Naive thymus-derived CD4-positive, alpha-beta T cell (primary cell): ENCODE data around the gene SSTR4. TPM values are rescaled to one million over a fixed set of nuclear protein-coding genes. Genes with fewer than 3 reads are reported as not detected.

Experiments used
- ATAC-seq: fragments of 150-1000 bp; cut with Tn5 transposase; 2 replicates; pipeline ENCODE4 v1.10.0; 2021; ENCODE audit warnings: mild to moderate bottlenecking, moderate library complexity
- CTCF ChIA-PET: fragments of 350-600 bp; sonication (Branson Sonifier 250); formaldehyde crosslinking; loops from one replicate; lab custom pipeline; 2021; ENCODE audit warnings: antibody characterized with exemption; lab: Charles Lee
- POLR2A ChIA-PET: fragments of 350-600 bp; sonication (Branson Sonifier 250); formaldehyde crosslinking; loops from one replicate; lab custom pipeline; 2021; ENCODE audit warnings: antibody characterized with exemption, inconsistent platforms; lab: Charles Lee
- DNase-seq, 9 donors: peaks; one replicate each; pipeline versions ENCODE4 v3.0.0 to v3.0.0-alpha.2; 2020 to 2022; ENCODE audit warnings: mixed read lengths in 1 of 9
- H3K27ac ChIP-seq: one replicate; pipeline ENCODE4 v1.7.0; 2013; ENCODE audit warnings: mild to moderate bottlenecking, low read depth, low read length, moderate library complexity
- H3K27me3 ChIP-seq, 2 donors: one replicate each; pipeline ENCODE4 v1.7.0; 2013; ENCODE audit warnings: low read length in 2 of 2, mild to moderate bottlenecking in 2 of 2, moderate library complexity in 2 of 2; ENCODE audit not compliant: control insufficient read depth in 2 of 2, insufficient read depth in 2 of 2
- H3K36me3 ChIP-seq, 3 experiments: 1 replicate in 2 of 3; 2 replicates in 1 of 3; pipeline ENCODE4 v1.7.0; 2013; ENCODE audit warnings: low read length in 3 of 3, mild to moderate bottlenecking in 3 of 3, moderate library complexity in 1 of 3; ENCODE audit not compliant: insufficient read depth in 3 of 3, control insufficient read depth in 2 of 3
- H3K4me1 ChIP-seq, 2 donors: one replicate each; pipeline ENCODE4 v1.7.0; 2013; ENCODE audit warnings: low read length in 2 of 2, mild to moderate bottlenecking in 2 of 2, moderate library complexity in 1 of 2; ENCODE audit not compliant: control insufficient read depth in 2 of 2, insufficient read depth in 2 of 2
- H3K4me3 ChIP-seq: 2 replicates; pipeline ENCODE4 v1.7.0; 2013; ENCODE audit warnings: mild to moderate bottlenecking, low read length
- H3K9me3 ChIP-seq, 3 experiments: 1 replicate in 2 of 3; 2 replicates in 1 of 3; pipeline ENCODE4 v1.7.0; 2013; ENCODE audit warnings: low read length in 3 of 3; ENCODE audit not compliant: control insufficient read depth in 2 of 3
- H3K27ac Mint-ChIP-seq, 9 donors: one replicate each; pipeline ENCODE4 v1.8.0; 2020 to 2022; ENCODE audit warnings: mixed read lengths in 9 of 9, mild to moderate bottlenecking in 8 of 9, moderate library complexity in 5 of 9, inconsistent platforms in 2 of 9
- H3K27me3 Mint-ChIP-seq, 5 donors: one replicate each; pipeline ENCODE4 v1.8.0; 2021 to 2022; ENCODE audit warnings: mixed read lengths in 5 of 5, mild to moderate bottlenecking in 1 of 5
- H3K36me3 Mint-ChIP-seq, 5 donors: one replicate each; pipeline ENCODE4 v1.8.0; 2020 to 2022; ENCODE audit warnings: mixed read lengths in 5 of 5, mild to moderate bottlenecking in 3 of 5, inconsistent platforms in 1 of 5
- H3K4me1 Mint-ChIP-seq, 7 donors: one replicate each; pipeline ENCODE4 v1.8.0; 2020 to 2022; ENCODE audit warnings: mixed read lengths in 7 of 7, mild to moderate bottlenecking in 3 of 7, inconsistent platforms in 1 of 7
- H3K4me3 Mint-ChIP-seq, 10 donors: one replicate each; pipeline ENCODE4 v1.8.0; 2020 to 2022; ENCODE audit warnings: mild to moderate bottlenecking in 10 of 10, mixed read lengths in 10 of 10, moderate library complexity in 6 of 10, inconsistent platforms in 2 of 10
- H3K9me3 Mint-ChIP-seq, 11 donors: one replicate each; pipeline ENCODE4 v1.8.0; 2020 to 2022; ENCODE audit warnings: mixed read lengths in 11 of 11, mild to moderate bottlenecking in 4 of 11, inconsistent platforms in 1 of 11, moderate library complexity in 1 of 11
- intact Hi-C, 2 donors: fragments of 100-400 bp; cut with micrococcal nuclease; formaldehyde crosslinking; loops; one replicate each; pipeline ENCODE4 v1.15.1; 2023
- polyA plus RNA-seq, 2 donors: library from polyadenylated mRNA; unstranded; fragments of 300-500 nt; fragmentation: Illumina TruSeq; gene quantifications; one replicate each; pipeline ENCODE4 v1.2.3, GENCODE V29; 2021
- total RNA-seq, 6 experiments: library from RNA in 5 of 6; stranded (reverse) in 5 of 6; gene quantifications; 1 replicate in 5 of 6; 2 replicates in 1 of 6; pipeline ENCODE4 v1.2.3 and lab custom pipeline; 2021 to 2026

SSTR4 gene
- total and polyA plus RNA-seq, 7 experiments from 2014 or later, result not detected

DNA sequence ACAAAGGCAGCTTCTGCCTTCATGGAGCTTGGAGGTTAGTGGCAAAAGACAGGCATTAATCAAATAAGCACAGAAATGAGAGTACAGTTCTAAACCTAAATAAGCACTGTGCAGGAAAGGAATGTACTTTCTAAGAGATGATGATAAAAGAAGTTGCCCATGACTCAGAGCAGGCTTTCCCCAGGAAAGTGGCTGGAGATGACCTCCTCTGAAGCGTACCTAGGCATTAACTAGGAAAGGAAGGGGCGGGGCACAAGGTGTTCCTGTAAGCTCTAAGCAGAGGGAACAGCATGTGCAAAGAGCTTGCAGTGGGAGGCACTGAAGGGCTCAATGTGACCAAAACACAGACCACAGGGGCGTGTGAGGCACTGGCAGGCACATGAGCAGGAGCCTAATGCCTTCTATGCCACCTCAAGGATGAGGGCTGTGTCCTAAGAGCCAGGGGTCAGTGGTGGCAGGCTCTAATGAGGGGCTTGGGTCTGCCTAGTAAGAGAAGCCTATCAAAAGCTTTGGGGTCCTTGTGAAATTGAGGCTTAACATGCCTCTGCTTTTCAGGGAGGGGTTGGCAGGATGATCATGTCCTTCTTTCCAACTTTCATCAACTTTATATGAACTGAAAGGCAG is 4.9 kb downstream of the SSTR4 start:
- H3K27me3 ChIP-seq, result peaks cover 0 to 3% of the 10 kb centered on the region in 2 donors
- no peak overlapping the region for H3K4me3 Mint-ChIP-seq
- no peaks in the 10 kb centered on the region for H3K9me3 Mint-ChIP-seq
- H3K27ac Mint-ChIP-seq, result no peak overlapping the region
- H3K4me3 ChIP-seq, result no peak overlapping the region
- H3K4me1 ChIP-seq, result no peaks in the 10 kb centered on the region
- H3K36me3 ChIP-seq, result no peaks in the 10 kb centered on the region
- ATAC-seq, result no peak
- CTCF ChIA-PET, result no interaction called here
- H3K27ac ChIP-seq, result no peak overlapping the region
- DNase-seq, result no peak
- H3K27me3 Mint-ChIP-seq, result peaks cover 29 to 56% (median 32%) of the 10 kb centered on the region in 5 donors
- no peaks in the 10 kb centered on the region for H3K36me3 Mint-ChIP-seq
- H3K4me1 Mint-ChIP-seq, result peaks cover 0 to 3% (median 0%) of the 10 kb centered on the region in 7 donors
- POLR2A ChIA-PET, result no interaction called here
- intact Hi-C loops, result no loop called here
- no peaks in the 10 kb centered on the region for H3K9me3 ChIP-seq

DNA sequence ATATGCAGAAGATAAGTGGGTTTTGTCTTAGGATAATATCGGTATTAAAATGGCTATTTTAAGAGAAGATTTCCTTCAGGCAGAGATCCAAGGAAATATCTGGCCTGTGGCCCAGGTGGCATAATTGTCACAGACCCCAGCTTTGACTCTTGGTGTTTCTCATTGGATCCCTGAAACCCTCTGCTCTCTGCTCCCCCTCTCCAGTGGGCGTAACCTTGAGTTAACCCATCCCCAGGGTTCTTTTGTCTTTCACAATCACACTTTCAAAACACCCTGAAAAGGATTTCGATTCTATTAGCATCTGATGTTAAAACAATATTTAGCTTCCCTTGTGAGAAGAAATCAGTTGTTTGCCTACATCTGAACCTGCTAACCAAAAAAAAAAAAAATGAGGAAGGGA is 7.2 kb downstream of the SSTR4 start:
- ChIA-PET POLR2A (no interaction called here), CTCF (no interaction called here)
- H3K9me3 Mint-ChIP-seq, result peaks cover 0 to 3% (median 0%) of the 10 kb centered on the region in 11 donors
- no peak overlapping the region for H3K27ac Mint-ChIP-seq
- peaks cover 35 to 59% (median 41%) of the 10 kb centered on the region in 5 donors for H3K27me3 Mint-ChIP-seq
- ATAC-seq (no peak), DNase-seq (no peak)
- peaks cover 0 to 3% of the 10 kb centered on the region in 2 donors for H3K27me3 ChIP-seq
- intact Hi-C loops, result no loop called here
- peaks cover 0 to 6% (median 5%) of the 10 kb centered on the region in 7 donors for H3K4me1 Mint-ChIP-seq
- H3K4me3 ChIP-seq, result no peak overlapping the region
- no peaks in the 10 kb centered on the region for H3K36me3 ChIP-seq
- H3K27ac ChIP-seq, result no peak overlapping the region
- H3K9me3 ChIP-seq, result no peaks in the 10 kb centered on the region
- H3K4me3 Mint-ChIP-seq, result no peak overlapping the region
- no peaks in the 10 kb centered on the region for H3K4me1 ChIP-seq
- H3K36me3 Mint-ChIP-seq, result peaks cover 0 to 3% (median 0%) of the 10 kb centered on the region in 5 donors

DNA sequence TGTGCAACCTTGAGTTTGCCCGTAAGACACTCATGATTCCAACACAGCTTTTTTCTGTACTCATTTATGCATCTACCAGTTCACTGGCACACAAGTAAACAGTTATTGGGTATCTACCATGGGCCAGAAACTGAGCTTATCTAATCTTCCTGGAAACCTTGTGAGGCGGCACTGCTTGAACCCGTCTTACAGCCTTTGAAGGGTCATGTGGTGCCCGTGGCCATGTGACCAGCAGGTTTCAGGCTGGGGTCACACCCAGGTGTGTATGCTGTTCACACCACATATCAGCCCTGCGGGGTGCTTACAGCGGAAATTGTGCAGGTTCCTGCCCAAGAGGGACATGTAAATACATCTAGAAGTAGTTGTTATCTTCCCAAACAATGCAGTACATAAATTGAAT is 8.3 kb downstream of the SSTR4 start:
- Mint-ChIP-seq H3K27me3 (peaks cover 34 to 64% (median 43%) of the 10 kb centered on the region in 5 donors), H3K4me3 (no peak overlapping the region), H3K36me3 (peaks cover 0 to 3% (median 0%) of the 10 kb centered on the region in 5 donors), H3K4me1 (peaks cover 0 to 11% (median 6%) of the 10 kb centered on the region in 7 donors), H3K27ac (no peak overlapping the region), H3K9me3 (peaks cover 0 to 3% (median 0%) of the 10 kb centered on the region in 11 donors)
- H3K27ac ChIP-seq, result no peak overlapping the region
- intact Hi-C loops, result no loop called here
- POLR2A ChIA-PET, result no interaction called here
- no peaks in the 10 kb centered on the region for H3K4me1 ChIP-seq
- ATAC-seq, result no peak
- CTCF ChIA-PET, result no interaction called here
- H3K27me3 ChIP-seq, result peaks cover 0 to 2% of the 10 kb centered on the region in 2 donors
- no peaks in the 10 kb centered on the region for H3K36me3 ChIP-seq
- no peak for DNase-seq
- H3K4me3 ChIP-seq, result no peak overlapping the region
- no peaks in the 10 kb centered on the region for H3K9me3 ChIP-seq

DNA sequence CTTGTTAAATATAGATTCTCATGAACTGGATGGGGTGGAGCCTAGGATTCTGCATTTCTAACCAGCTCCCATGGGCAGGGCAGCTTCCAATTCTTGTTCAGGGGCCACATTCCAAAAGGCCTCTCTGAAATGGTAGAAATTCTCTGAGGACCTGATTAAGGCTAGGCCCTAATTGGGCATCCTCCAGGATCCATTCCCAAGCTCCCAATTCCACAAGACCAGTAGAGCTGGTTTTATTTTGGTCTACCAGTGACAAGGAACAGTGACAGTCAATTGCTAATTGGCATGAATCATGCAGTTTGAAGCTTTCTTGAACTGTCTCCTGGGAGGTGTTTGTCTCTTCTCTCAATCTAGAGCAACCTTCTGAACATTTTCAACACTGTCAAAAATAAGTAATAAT is 11.3 kb downstream of the SSTR4 start:
- Histone ChIP-seq H3K4me3 (no peak overlapping the region), H3K27me3 (no peaks in the 10 kb centered on the region), H3K36me3 (no peaks in the 10 kb centered on the region), H3K4me1 (no peaks in the 10 kb centered on the region), H3K9me3 (no peaks in the 10 kb centered on the region), H3K27ac (no peak overlapping the region)
- Mint-ChIP-seq H3K4me1 (peaks cover 0 to 18% (median 6%) of the 10 kb centered on the region in 7 donors), H3K9me3 (peaks cover 0 to 3% (median 0%) of the 10 kb centered on the region in 11 donors), H3K27me3 (peaks cover 37 to 69% (median 44%) of the 10 kb centered on the region in 5 donors), H3K4me3 (no peak overlapping the region), H3K36me3 (peaks cover 0 to 3% (median 0%) of the 10 kb centered on the region in 5 donors), H3K27ac (no peak overlapping the region)
- CTCF ChIA-PET, result no interaction called here
- POLR2A ChIA-PET, result no interaction called here
- ATAC-seq, result no peak
- DNase-seq, result no peak
- intact Hi-C loops, result no loop called here

GRCh38 chr20:23047001-23047737 is 12.1 kb downstream of the SSTR4 start:
- Mint-ChIP-seq H3K27me3 (peaks cover 37 to 72% (median 46%) of the 10 kb centered on the region in 5 donors), H3K9me3 (peaks cover 0 to 3% (median 0%) of the 10 kb centered on the region in 11 donors), H3K36me3 (peaks cover 0 to 3% (median 0%) of the 10 kb centered on the region in 5 donors), H3K4me3 (peak overlapping the region in 3 of 10 donors; percentile 26 to 31 (median 28)), H3K4me1 (peaks cover 0 to 19% (median 6%) of the 10 kb centered on the region in 7 donors), H3K27ac (no peak overlapping the region)
- ChIA-PET POLR2A (no interaction called here), CTCF (no interaction called here)
- no peak overlapping the region for H3K4me3 ChIP-seq
- intact Hi-C loops, result no loop called here
- ATAC-seq (no peak), DNase-seq (no peak)
- no peaks in the 10 kb centered on the region for H3K36me3 ChIP-seq
- no peaks in the 10 kb centered on the region for H3K27me3 ChIP-seq
- no peak overlapping the region for H3K27ac ChIP-seq
- no peaks in the 10 kb centered on the region for H3K9me3 ChIP-seq
- no peaks in the 10 kb centered on the region for H3K4me1 ChIP-seq

GRCh38 chr20:23047738-23048214 is 12.7 kb downstream of the SSTR4 start:
- ATAC-seq, result no peak
- peaks cover 41 to 78% (median 52%) of the 10 kb centered on the region in 5 donors for H3K27me3 Mint-ChIP-seq
- peak overlapping the region in 1 of 10 donors; percentile 28 for H3K4me3 Mint-ChIP-seq
- Histone ChIP-seq H3K4me3 (no peak overlapping the region), H3K4me1 (no peaks in the 10 kb centered on the region), H3K27me3 (no peaks in the 10 kb centered on the region), H3K36me3 (no peaks in the 10 kb centered on the region), H3K9me3 (no peaks in the 10 kb centered on the region), H3K27ac (no peak overlapping the region)
- CTCF ChIA-PET, result no interaction called here
- peaks cover 0 to 3% (median 0%) of the 10 kb centered on the region in 11 donors for H3K9me3 Mint-ChIP-seq
- no peak overlapping the region for H3K27ac Mint-ChIP-seq
- DNase-seq, result no peak
- POLR2A ChIA-PET, result no interaction called here
- intact Hi-C loops, result no loop called here
- peaks cover 0 to 19% (median 6%) of the 10 kb centered on the region in 7 donors for H3K4me1 Mint-ChIP-seq
- peaks cover 0 to 3% (median 0%) of the 10 kb centered on the region in 5 donors for H3K36me3 Mint-ChIP-seq
